Activated CD8-positive, alpha-beta memory T cell treated with anti-CD3 and anti-CD28 coated beads, Interleukin-2, amount 50 U/mL, for 24 hours (primary cell): ENCODE data around the gene HSD17B13.

ENCODE experiments used
- DNase-seq: peaks from one replicate; pipeline ENCODE4 v3.0.0-alpha.2; 2020; ENCODE audit errors: extremely low read depth

The HSD17B13 gene

GRCh38 chr4:87266986-87267385 is 55.7 kb downstream of the HSD17B13 start:
- no peak for DNase-seq

- no peak for DNase-seq
Measured at GRCh38 chr4:87262886-87263285, 59.8 kb downstream of the HSD17B13 start.

- DNase-seq, result no peak
Measured at GRCh38 chr4:87260477-87260876, 62.2 kb downstream of the HSD17B13 start.

GRCh38 chr4:87258677-87259076 is 64.0 kb downstream of the HSD17B13 start:
- no peak for DNase-seq

GRCh38 chr4:87257523-87257922 is 65.2 kb downstream of the HSD17B13 start:
- DNase-seq, result no peak

- DNase-seq, result no peak
Measured at GRCh38 chr4:87255755-87256154, 66.9 kb downstream of the HSD17B13 start.
